Activated B cell treated with CpG ODN at 0.5 μM for 24 hours (primary cell): ENCODE data around the gene ZBTB37. TPM values are rescaled to one million over a fixed set of nuclear protein-coding genes. Genes with fewer than 3 reads are reported as not detected.
A peak's percentile ranks its signal among the peaks of the same experiment; 100 is the strongest.

ENCODE experiments used
- ATAC-seq: fragments of 200-7000 bp; cut with Tn5 transposase; one replicate; pipeline ENCODE4 v1.10.0; 2021; ENCODE audit warnings: low read depth, mild to moderate bottlenecking, moderate library complexity
- CTCF ChIA-PET: fragments of 350-600 bp; sonication (Branson Sonifier 250); formaldehyde crosslinking; loops from one replicate; lab custom pipeline; 2021; ENCODE audit warnings: antibody characterized with exemption; lab: Charles Lee
- POLR2A ChIA-PET: fragments of 350-600 bp; sonication (Branson Sonifier 250); formaldehyde crosslinking; loops from one replicate; lab custom pipeline; 2021; ENCODE audit warnings: antibody characterized with exemption; lab: Charles Lee
- DNase-seq: peaks from one replicate; pipeline ENCODE4 v3.0.0; 2022
- H3K27ac Mint-ChIP-seq: one replicate; pipeline ENCODE4 v1.8.0; 2020; ENCODE audit warnings: mixed read lengths
- H3K27me3 Mint-ChIP-seq: one replicate; pipeline ENCODE4 v1.8.0; 2021; ENCODE audit warnings: mixed read lengths
- H3K36me3 Mint-ChIP-seq: one replicate; pipeline ENCODE4 v1.8.0; 2021; ENCODE audit warnings: low read depth, mixed read lengths
- H3K4me1 Mint-ChIP-seq: one replicate; pipeline ENCODE4 v1.8.0; 2021; ENCODE audit warnings: mixed read lengths
- H3K4me3 Mint-ChIP-seq: one replicate; pipeline ENCODE4 v1.8.0; 2020; ENCODE audit warnings: mild to moderate bottlenecking, mixed read lengths
- H3K9me3 Mint-ChIP-seq: one replicate; pipeline ENCODE4 v1.8.0; 2020; ENCODE audit warnings: mixed read lengths
- CTCF ChIP-seq: fragments of 200-600 bp; IDR thresholded peaks from one replicate; pipeline ENCODE4 v1.8.0; 2022; ENCODE audit warnings: antibody characterized with exemption, mild to moderate bottlenecking
- intact Hi-C: fragments of 100-400 bp; cut with micrococcal nuclease; formaldehyde crosslinking; loops from one replicate; pipeline ENCODE4 v1.15.1; 2024
- total RNA-seq: library from RNA; stranded (reverse); gene quantifications from 2 replicates; pipeline ENCODE4 v1.2.3, GENCODE V29; 2022

The ZBTB37 gene
- total RNA-seq, 1 donor from 2014 or later, result 24.6 TPM

DNA sequence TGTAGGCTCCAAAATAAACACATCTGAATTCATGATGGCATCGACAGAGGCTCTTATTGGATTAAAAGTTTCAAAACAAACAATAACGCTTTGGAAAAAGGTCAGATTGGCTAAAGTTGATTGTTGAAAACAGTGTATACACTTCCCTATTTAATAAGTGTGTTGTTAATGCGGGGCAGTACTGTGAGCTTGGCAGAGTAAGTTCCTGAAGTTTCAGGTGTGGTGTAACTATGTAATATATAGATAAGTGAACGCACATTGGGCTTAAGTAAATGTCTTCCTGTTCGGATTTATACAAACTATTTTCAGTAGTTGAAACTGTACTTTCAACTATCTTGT, 810 bp downstream of the ZBTB37 start:
- peaks cover 64% of the 10 kb centered on the region for H3K36me3 Mint-ChIP-seq
- ChIA-PET CTCF (interaction anchor here (1.1 kb wide), 1 partner anchor 439 kb away, joined by 3 read pairs; no protein-coding TSS in a partner anchor), POLR2A (interaction anchor here (0.9 to 3.1 kb wide), 22 partner anchors 9 to 1336 kb away, joined by 3 to 49 read pairs (median 14); partner anchors contain the start of genes CACYBP, CENPL, DARS2 and KLHL20)
- TF ChIP-seq CTCF, result no peak
- H3K4me1 Mint-ChIP-seq, result peaks cover 74% of the 10 kb centered on the region
- intact Hi-C loops, result loop anchor here (2.0 to 10.0 kb wide), 3 partner anchors 154 to 876 kb away; partner anchors contain the start of gene KLHL20
- no peaks in the 10 kb centered on the region for H3K27me3 Mint-ChIP-seq
- peak overlapping the region; percentile 97 for H3K27ac Mint-ChIP-seq
- H3K9me3 Mint-ChIP-seq, result no peaks in the 10 kb centered on the region
- peak overlapping the region; percentile 97 for H3K4me3 Mint-ChIP-seq
- DNase-seq (no peak), ATAC-seq (no peak)

- H3K36me3 Mint-ChIP-seq, result peaks cover 56% of the 10 kb centered on the region
- ChIA-PET POLR2A (interaction anchor here (0.9 to 3.1 kb wide), 2 partner anchors 46 to 1129 kb away, joined by 3 to 49 read pairs; partner anchors contain the start of genes CACYBP, CENPL and DARS2), CTCF (no interaction called here)
- H3K9me3 Mint-ChIP-seq, result no peaks in the 10 kb centered on the region
- intact Hi-C loops, result no loop called here
- peaks cover 59% of the 10 kb centered on the region for H3K4me1 Mint-ChIP-seq
- H3K27me3 Mint-ChIP-seq, result no peaks in the 10 kb centered on the region
- no peak for TF ChIP-seq CTCF
- peak overlapping the region; percentile 32 for H3K4me3 Mint-ChIP-seq
- ATAC-seq (no peak), DNase-seq (no peak)
- H3K27ac Mint-ChIP-seq, result peak overlapping the region; percentile 97
These were observed 2.3 kb downstream of the ZBTB37 start for GRCh38 chr1:173870252-173871075.

DNA sequence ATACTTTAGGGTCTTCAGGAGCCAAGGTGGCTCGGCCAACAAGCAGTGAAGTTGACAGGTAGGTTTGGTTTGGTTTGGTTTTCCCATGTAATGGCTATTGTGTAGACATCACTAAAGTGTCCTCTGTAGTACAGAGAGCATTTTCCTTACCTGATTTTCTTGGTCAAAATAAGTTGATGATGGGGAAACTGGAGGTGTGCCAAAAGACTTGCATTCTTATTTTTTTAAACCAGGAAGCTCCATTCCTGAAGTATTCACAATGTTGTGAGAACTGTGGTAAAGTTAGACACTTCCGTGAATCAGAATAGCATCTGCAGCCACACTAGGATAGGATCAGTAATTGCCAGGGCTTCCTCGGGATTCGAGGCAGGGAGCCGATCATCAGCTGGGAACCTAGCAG, 2.9 kb downstream of the ZBTB37 start:
- ChIA-PET POLR2A (interaction anchor here (0.9 kb wide), 1 partner anchor 1129 kb away, joined by 3 read pairs; the partner anchor contains the start of gene CACYBP), CTCF (no interaction called here)
- DNase-seq, result no peak
- ATAC-seq, result no peak
- no peak for TF ChIP-seq CTCF
- intact Hi-C loops, result no loop called here
- H3K36me3 Mint-ChIP-seq, result peaks cover 55% of the 10 kb centered on the region
- H3K4me1 Mint-ChIP-seq, result peaks cover 53% of the 10 kb centered on the region
- H3K9me3 Mint-ChIP-seq, result no peaks in the 10 kb centered on the region
- no peak overlapping the region for H3K4me3 Mint-ChIP-seq
- H3K27me3 Mint-ChIP-seq, result no peaks in the 10 kb centered on the region
- H3K27ac Mint-ChIP-seq, result peak overlapping the region; percentile 1

- Mint-ChIP-seq H3K4me3 (no peak overlapping the region), H3K9me3 (no peaks in the 10 kb centered on the region), H3K36me3 (peaks cover 54% of the 10 kb centered on the region), H3K27ac (peak overlapping the region; percentile 32), H3K27me3 (no peaks in the 10 kb centered on the region), H3K4me1 (peaks cover 49% of the 10 kb centered on the region)
- no peak for TF ChIP-seq CTCF
- ChIA-PET CTCF (no interaction called here), POLR2A (no interaction called here)
- DNase-seq, result no peak
- no peak for ATAC-seq
- intact Hi-C loops, result no loop called here
These were observed 3.3 kb downstream of the ZBTB37 start for GRCh38 chr1:173871500-173871899.

- Mint-ChIP-seq H3K27me3 (no peaks in the 10 kb centered on the region), H3K4me1 (peaks cover 5% of the 10 kb centered on the region), H3K36me3 (peaks cover 56% of the 10 kb centered on the region), H3K9me3 (no peaks in the 10 kb centered on the region), H3K27ac (no peak overlapping the region), H3K4me3 (no peak overlapping the region)
- ChIA-PET POLR2A (no interaction called here), CTCF (no interaction called here)
- DNase-seq, result no peak
- no peak for ATAC-seq
- TF ChIP-seq CTCF, result no peak
- intact Hi-C loops, result no loop called here
These were observed 8.6 kb downstream of the ZBTB37 start for GRCh38 chr1:173876732-173877131.
